Measurements from ENCODE around the gene KIF18B. TPM values are rescaled to one million over a fixed set of nuclear protein-coding genes. Genes with fewer than 3 reads are reported as not detected.

The KIF18B gene
- total RNA-seq, 1 experiment from 2014 or later, result 82.2 TPM

DNA sequence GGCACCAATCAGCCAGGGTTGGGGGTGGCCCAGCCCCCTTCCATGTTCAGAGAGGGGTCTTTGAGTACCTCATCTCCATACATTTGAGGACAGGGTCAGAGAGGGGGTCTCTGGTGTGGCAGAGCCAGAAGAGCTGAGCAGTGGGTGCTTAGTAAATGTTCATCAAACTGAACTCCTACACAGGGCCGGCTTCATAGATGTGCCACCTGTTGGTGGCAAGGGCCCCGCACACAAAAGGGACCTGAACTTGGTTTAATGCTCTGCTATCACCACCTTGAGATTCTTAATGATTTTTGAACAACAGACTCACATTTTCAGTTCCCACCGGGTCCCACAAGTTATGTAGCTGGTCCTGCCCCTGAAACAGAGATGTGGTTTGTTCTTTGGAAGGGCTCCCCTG is 29.5 kb upstream of the KIF18B start:
- ATAC-seq (no peak), DNase-seq (ENCODE audit: low spot score) (no peak)
- no peaks in the 10 kb centered on the region for H3K9me3 Mint-ChIP-seq
- CTCF ChIA-PET, result interaction anchor here (0.6 to 4.4 kb wide), 13 partner anchors 8 to 158 kb away, joined by 3 to 37 read pairs (median 4); partner anchors contain the start of genes ACBD4, C1QL1 and GFAP
- peaks cover 26% of the 10 kb centered on the region for H3K4me1 Mint-ChIP-seq
- H3K4me3 Mint-ChIP-seq, result no peak overlapping the region
- TF ChIP-seq ZNF396 (CRISPR knock-in tag; IDR thresholded peaks at IDR 0.05; ENCODE audit: borderline replicate concordance) (no peak), SMAD4 (CRISPR knock-in tag; IDR thresholded peaks at IDR 0.05) (no peak), NFE2L1 (CRISPR knock-in tag; IDR thresholded peaks at IDR 0.05) (no peak), FOXJ3 (CRISPR knock-in tag; IDR thresholded peaks at IDR 0.05; ENCODE audit: borderline replicate concordance) (no peak), NR2C2 (CRISPR knock-in tag; IDR thresholded peaks at IDR 0.05) (no peak), ELF4 (CRISPR knock-in tag; IDR thresholded peaks at IDR 0.05; ENCODE audit: low read depth) (no peak)
- TF ChIP-seq, protein P1, sequence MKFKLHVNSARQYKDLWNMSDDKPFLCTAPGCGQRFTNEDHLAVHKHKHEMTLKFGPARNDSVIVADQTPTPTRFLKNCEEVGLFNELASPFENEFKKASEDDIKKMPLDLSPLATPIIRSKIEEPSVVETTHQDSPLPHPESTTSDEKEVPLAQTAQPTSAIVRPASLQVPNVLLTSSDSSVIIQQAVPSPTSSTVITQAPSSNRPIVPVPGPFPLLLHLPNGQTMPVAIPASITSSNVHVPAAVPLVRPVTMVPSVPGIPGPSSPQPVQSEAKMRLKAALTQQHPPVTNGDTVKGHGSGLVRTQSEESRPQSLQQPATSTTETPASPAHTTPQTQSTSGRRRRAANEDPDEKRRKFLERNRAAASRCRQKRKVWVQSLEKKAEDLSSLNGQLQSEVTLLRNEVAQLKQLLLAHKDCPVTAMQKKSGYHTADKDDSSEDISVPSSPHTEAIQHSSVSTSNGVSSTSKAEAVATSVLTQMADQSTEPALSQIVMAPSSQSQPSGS (CRISPR knock-in tag; IDR thresholded peaks at IDR 0.05; ENCODE audit: borderline replicate concordance, low read depth), result no peak
- TF ChIP-seq, protein P2, sequence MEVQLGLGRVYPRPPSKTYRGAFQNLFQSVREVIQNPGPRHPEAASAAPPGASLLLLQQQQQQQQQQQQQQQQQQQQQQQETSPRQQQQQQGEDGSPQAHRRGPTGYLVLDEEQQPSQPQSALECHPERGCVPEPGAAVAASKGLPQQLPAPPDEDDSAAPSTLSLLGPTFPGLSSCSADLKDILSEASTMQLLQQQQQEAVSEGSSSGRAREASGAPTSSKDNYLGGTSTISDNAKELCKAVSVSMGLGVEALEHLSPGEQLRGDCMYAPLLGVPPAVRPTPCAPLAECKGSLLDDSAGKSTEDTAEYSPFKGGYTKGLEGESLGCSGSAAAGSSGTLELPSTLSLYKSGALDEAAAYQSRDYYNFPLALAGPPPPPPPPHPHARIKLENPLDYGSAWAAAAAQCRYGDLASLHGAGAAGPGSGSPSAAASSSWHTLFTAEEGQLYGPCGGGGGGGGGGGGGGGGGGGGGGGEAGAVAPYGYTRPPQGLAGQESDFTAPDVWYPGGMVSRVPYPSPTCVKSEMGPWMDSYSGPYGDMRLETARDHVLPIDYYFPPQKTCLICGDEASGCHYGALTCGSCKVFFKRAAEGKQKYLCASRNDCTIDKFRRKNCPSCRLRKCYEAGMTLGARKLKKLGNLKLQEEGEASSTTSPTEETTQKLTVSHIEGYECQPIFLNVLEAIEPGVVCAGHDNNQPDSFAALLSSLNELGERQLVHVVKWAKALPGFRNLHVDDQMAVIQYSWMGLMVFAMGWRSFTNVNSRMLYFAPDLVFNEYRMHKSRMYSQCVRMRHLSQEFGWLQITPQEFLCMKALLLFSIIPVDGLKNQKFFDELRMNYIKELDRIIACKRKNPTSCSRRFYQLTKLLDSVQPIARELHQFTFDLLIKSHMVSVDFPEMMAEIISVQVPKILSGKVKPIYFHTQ (CRISPR knock-in tag; IDR thresholded peaks at IDR 0.05), result no peak
- TF ChIP-seq, protein P3, sequence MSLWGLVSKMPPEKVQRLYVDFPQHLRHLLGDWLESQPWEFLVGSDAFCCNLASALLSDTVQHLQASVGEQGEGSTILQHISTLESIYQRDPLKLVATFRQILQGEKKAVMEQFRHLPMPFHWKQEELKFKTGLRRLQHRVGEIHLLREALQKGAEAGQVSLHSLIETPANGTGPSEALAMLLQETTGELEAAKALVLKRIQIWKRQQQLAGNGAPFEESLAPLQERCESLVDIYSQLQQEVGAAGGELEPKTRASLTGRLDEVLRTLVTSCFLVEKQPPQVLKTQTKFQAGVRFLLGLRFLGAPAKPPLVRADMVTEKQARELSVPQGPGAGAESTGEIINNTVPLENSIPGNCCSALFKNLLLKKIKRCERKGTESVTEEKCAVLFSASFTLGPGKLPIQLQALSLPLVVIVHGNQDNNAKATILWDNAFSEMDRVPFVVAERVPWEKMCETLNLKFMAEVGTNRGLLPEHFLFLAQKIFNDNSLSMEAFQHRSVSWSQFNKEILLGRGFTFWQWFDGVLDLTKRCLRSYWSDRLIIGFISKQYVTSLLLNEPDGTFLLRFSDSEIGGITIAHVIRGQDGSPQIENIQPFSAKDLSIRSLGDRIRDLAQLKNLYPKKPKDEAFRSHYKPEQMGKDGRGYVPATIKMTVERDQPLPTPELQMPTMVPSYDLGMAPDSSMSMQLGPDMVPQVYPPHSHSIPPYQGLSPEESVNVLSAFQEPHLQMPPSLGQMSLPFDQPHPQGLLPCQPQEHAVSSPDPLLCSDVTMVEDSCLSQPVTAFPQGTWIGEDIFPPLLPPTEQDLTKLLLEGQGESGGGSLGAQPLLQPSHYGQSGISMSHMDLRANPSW (CRISPR knock-in tag; conservative IDR thresholded peaks at IDR 0.05; ENCODE audit: low read depth), result no peak
- TF ChIP-seq, protein P4, sequence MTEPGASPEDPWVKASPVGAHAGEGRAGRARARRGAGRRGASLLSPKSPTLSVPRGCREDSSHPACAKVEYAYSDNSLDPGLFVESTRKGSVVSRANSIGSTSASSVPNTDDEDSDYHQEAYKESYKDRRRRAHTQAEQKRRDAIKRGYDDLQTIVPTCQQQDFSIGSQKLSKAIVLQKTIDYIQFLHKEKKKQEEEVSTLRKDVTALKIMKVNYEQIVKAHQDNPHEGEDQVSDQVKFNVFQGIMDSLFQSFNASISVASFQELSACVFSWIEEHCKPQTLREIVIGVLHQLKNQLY (CRISPR knock-in tag; IDR thresholded peaks at IDR 0.05), result no peak
- peaks cover 6% of the 10 kb centered on the region; the same call in 1 of the 2 replicates for H3K27me3 Mint-ChIP-seq (ENCODE audit: low read depth)
- no peaks in the 10 kb centered on the region for H3K36me3 Mint-ChIP-seq
- POLR2A ChIA-PET, result interaction anchor here (1.2 kb wide), 1 partner anchor 8 kb away, joined by 3 read pairs; no protein-coding TSS in a partner anchor
- H3K27ac Mint-ChIP-seq, result no peak overlapping the region

DNA sequence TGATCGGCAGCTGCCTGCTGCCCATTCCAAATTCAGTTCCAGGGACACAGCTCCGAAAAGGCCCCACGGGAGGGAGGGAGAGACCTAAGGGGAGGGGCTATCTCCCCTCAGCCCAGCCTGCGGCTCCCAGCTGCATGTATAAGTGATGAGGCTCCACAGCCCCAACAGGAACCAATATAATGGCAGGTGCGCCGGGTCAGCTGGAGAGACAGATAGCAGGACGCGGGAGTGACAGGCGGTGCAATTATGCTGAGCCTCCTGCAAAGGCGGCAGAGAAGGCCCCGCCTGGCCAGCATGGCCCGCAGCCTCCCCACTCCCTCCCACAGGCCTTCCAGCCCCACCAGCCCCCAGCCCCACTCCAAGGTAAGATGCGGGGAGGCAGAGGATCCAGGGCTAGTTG is 28.6 kb upstream of the KIF18B start:
- H3K4me3 Mint-ChIP-seq, result no peak overlapping the region
- H3K27ac Mint-ChIP-seq, result no peak overlapping the region
- ChIA-PET CTCF (interaction anchor here (0.9 to 2.9 kb wide), 5 partner anchors 11 to 56 kb away, joined by 3 to 18 read pairs (median 5); no protein-coding TSS in a partner anchor), POLR2A (interaction anchor here (0.6 to 0.7 kb wide), 2 partner anchors 11 to 29 kb away, joined by 3 to 4 read pairs; no protein-coding TSS in a partner anchor)
- ATAC-seq, result no peak
- peaks cover 34% of the 10 kb centered on the region for H3K4me1 Mint-ChIP-seq
- no peaks in the 10 kb centered on the region for H3K9me3 Mint-ChIP-seq
- no peaks in the 10 kb centered on the region for H3K36me3 Mint-ChIP-seq
- peaks cover 8% of the 10 kb centered on the region; the same call in 1 of the 2 replicates for H3K27me3 Mint-ChIP-seq (ENCODE audit: low read depth)
- no peak for DNase-seq (ENCODE audit: low spot score)
- TF ChIP-seq ZNF121 (CRISPR knock-in tag; IDR thresholded peaks at IDR 0.05) (no peak), TCF7 (CRISPR knock-in tag; IDR thresholded peaks at IDR 0.05; ENCODE audit: low read depth) (no peak), ATF1 (CRISPR knock-in tag; IDR thresholded peaks at IDR 0.05) (no peak), ETV6 (CRISPR knock-in tag; IDR thresholded peaks at IDR 0.05) (no peak), PRRX2 (CRISPR knock-in tag; IDR thresholded peaks at IDR 0.05) (no peak), ZNF423 (CRISPR knock-in tag; IDR thresholded peaks at IDR 0.05) (no peak)
- TF ChIP-seq, protein P5, sequence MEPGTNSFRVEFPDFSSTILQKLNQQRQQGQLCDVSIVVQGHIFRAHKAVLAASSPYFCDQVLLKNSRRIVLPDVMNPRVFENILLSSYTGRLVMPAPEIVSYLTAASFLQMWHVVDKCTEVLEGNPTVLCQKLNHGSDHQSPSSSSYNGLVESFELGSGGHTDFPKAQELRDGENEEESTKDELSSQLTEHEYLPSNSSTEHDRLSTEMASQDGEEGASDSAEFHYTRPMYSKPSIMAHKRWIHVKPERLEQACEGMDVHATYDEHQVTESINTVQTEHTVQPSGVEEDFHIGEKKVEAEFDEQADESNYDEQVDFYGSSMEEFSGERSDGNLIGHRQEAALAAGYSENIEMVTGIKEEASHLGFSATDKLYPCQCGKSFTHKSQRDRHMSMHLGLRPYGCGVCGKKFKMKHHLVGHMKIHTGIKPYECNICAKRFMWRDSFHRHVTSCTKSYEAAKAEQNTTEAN (CRISPR knock-in tag; IDR thresholded peaks at IDR 0.05), result no peak
- TF ChIP-seq, protein P6, sequence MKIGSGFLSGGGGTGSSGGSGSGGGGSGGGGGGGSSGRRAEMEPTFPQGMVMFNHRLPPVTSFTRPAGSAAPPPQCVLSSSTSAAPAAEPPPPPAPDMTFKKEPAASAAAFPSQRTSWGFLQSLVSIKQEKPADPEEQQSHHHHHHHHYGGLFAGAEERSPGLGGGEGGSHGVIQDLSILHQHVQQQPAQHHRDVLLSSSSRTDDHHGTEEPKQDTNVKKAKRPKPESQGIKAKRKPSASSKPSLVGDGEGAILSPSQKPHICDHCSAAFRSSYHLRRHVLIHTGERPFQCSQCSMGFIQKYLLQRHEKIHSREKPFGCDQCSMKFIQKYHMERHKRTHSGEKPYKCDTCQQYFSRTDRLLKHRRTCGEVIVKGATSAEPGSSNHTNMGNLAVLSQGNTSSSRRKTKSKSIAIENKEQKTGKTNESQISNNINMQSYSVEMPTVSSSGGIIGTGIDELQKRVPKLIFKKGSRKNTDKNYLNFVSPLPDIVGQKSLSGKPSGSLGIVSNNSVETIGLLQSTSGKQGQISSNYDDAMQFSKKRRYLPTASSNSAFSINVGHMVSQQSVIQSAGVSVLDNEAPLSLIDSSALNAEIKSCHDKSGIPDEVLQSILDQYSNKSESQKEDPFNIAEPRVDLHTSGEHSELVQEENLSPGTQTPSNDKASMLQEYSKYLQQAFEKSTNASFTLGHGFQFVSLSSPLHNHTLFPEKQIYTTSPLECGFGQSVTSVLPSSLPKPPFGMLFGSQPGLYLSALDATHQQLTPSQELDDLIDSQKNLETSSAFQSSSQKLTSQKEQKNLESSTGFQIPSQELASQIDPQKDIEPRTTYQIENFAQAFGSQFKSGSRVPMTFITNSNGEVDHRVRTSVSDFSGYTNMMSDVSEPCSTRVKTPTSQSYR (CRISPR knock-in tag; IDR thresholded peaks at IDR 0.05), result no peak
- TF ChIP-seq, protein P7, sequence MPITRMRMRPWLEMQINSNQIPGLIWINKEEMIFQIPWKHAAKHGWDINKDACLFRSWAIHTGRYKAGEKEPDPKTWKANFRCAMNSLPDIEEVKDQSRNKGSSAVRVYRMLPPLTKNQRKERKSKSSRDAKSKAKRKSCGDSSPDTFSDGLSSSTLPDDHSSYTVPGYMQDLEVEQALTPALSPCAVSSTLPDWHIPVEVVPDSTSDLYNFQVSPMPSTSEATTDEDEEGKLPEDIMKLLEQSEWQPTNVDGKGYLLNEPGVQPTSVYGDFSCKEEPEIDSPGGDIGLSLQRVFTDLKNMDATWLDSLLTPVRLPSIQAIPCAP (CRISPR knock-in tag; IDR thresholded peaks at IDR 0.05), result no peak
- TF ChIP-seq, protein P8, sequence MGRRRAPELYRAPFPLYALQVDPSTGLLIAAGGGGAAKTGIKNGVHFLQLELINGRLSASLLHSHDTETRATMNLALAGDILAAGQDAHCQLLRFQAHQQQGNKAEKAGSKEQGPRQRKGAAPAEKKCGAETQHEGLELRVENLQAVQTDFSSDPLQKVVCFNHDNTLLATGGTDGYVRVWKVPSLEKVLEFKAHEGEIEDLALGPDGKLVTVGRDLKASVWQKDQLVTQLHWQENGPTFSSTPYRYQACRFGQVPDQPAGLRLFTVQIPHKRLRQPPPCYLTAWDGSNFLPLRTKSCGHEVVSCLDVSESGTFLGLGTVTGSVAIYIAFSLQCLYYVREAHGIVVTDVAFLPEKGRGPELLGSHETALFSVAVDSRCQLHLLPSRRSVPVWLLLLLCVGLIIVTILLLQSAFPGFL (CRISPR knock-in tag; IDR thresholded peaks at IDR 0.05; ENCODE audit: borderline replicate concordance), result no peak
